Parathyroid adenoma (tissue), 2 donors: ENCODE results near the gene SLC25A33.

ENCODE experiments used
- H2AFZ ChIP-seq: fragments of 300-600 bp; sonication (generic); one replicate; pipeline ENCODE4 v1.7.0; 2017; ENCODE audit warnings: antibody characterized with exemption, mild to moderate bottlenecking
- H3K27ac ChIP-seq: fragments of 300-600 bp; sonication (generic); one replicate; pipeline ENCODE4 v1.7.0; 2017
- H3K27me3 ChIP-seq: fragments of 300-600 bp; sonication (generic); one replicate; pipeline ENCODE4 v1.7.0; 2017; ENCODE audit warnings: low read length; ENCODE audit not compliant: control insufficient read depth, insufficient read depth
- H3K36me3 ChIP-seq: fragments of 300-600 bp; sonication (generic); one replicate; pipeline ENCODE4 v1.7.0; 2017; ENCODE audit warnings: low read length; ENCODE audit not compliant: control insufficient read depth, insufficient read depth
- H3K4me1 ChIP-seq: fragments of 300-600 bp; sonication (generic); one replicate; pipeline ENCODE4 v1.7.0; 2017; ENCODE audit warnings: control low read depth
- H3K4me2 ChIP-seq: fragments of 300-600 bp; sonication (generic); one replicate; pipeline ENCODE4 v1.7.0; 2017; ENCODE audit warnings: low read length
- H3K4me3 ChIP-seq: fragments of 300-600 bp; sonication (generic); one replicate; pipeline ENCODE4 v1.7.0; 2017; ENCODE audit warnings: low read depth, low read length
- H3K79me2 ChIP-seq: fragments of 300-600 bp; sonication (generic); one replicate; pipeline ENCODE4 v1.7.0; 2017; ENCODE audit warnings: control low read depth
- H3K9ac ChIP-seq: fragments of 300-600 bp; sonication (generic); one replicate; pipeline ENCODE4 v1.7.0; 2017; ENCODE audit warnings: mild to moderate bottlenecking
- H3K9me3 ChIP-seq: fragments of 300-600 bp; sonication (generic); one replicate; pipeline ENCODE4 v1.7.0; 2017; ENCODE audit warnings: low read length; ENCODE audit not compliant: control insufficient read depth
- CTCF ChIP-seq: fragments of 300-600 bp; sonication (generic); IDR thresholded peaks from one replicate; pipeline ENCODE4 v1.7.0; 2017; ENCODE audit warnings: antibody characterized with exemption, mild to moderate bottlenecking
- donor health status: primary hyperparathyroidism.

Gene SLC25A33

GRCh38 chr1:9604836-9605235 lies 65.6 kb downstream of the SLC25A33 start:
- Histone ChIP-seq H3K9ac (no peak overlapping the region), H3K36me3 (no peaks in the 10 kb centered on the region), H3K27ac (no peak overlapping the region), H3K79me2 (no peaks in the 10 kb centered on the region), H2AFZ (no peak overlapping the region), H3K27me3 (no peaks in the 10 kb centered on the region), H3K9me3 (no peaks in the 10 kb centered on the region), H3K4me3 (no peak overlapping the region), H3K4me2 (no peak overlapping the region), H3K4me1 (no peaks in the 10 kb centered on the region)
- TF ChIP-seq CTCF: no peak

- TF ChIP-seq CTCF: no peak
- no peak overlapping the region for H3K9ac ChIP-seq
- no peak overlapping the region for H3K4me3 ChIP-seq
- H3K27me3 ChIP-seq: no peaks in the 10 kb centered on the region
- no peak overlapping the region for H3K4me2 ChIP-seq
- no peak overlapping the region for H2AFZ ChIP-seq
- no peaks in the 10 kb centered on the region for H3K9me3 ChIP-seq
- H3K4me1 ChIP-seq: no peaks in the 10 kb centered on the region
- no peaks in the 10 kb centered on the region for H3K79me2 ChIP-seq
- no peak overlapping the region for H3K27ac ChIP-seq
- no peaks in the 10 kb centered on the region for H3K36me3 ChIP-seq
Measured at GRCh38 chr1:9605946-9606455, 66.7 kb downstream of the SLC25A33 start.

GRCh38 chr1:9606458-9606857 lies 67.2 kb downstream of the SLC25A33 start:
- H2AFZ ChIP-seq: no peak overlapping the region
- H3K79me2 ChIP-seq: no peaks in the 10 kb centered on the region
- H3K36me3 ChIP-seq: no peaks in the 10 kb centered on the region
- H3K27ac ChIP-seq: no peak overlapping the region
- H3K4me1 ChIP-seq: no peaks in the 10 kb centered on the region
- no peak overlapping the region for H3K9ac ChIP-seq
- H3K27me3 ChIP-seq: no peaks in the 10 kb centered on the region
- no peak overlapping the region for H3K4me2 ChIP-seq
- TF ChIP-seq CTCF: no peak
- H3K9me3 ChIP-seq: no peaks in the 10 kb centered on the region
- H3K4me3 ChIP-seq: no peak overlapping the region

GRCh38 chr1:9606948-9607347 lies 67.7 kb downstream of the SLC25A33 start:
- Histone ChIP-seq H3K27ac (no peak overlapping the region), H3K4me2 (no peak overlapping the region), H3K36me3 (no peaks in the 10 kb centered on the region), H3K79me2 (no peaks in the 10 kb centered on the region), H3K9me3 (no peaks in the 10 kb centered on the region), H3K27me3 (no peaks in the 10 kb centered on the region), H2AFZ (no peak overlapping the region), H3K9ac (no peak overlapping the region), H3K4me3 (no peak overlapping the region), H3K4me1 (no peaks in the 10 kb centered on the region)
- TF ChIP-seq CTCF: no peak

- Histone ChIP-seq H3K27ac (no peak overlapping the region), H3K9me3 (no peaks in the 10 kb centered on the region), H3K27me3 (no peaks in the 10 kb centered on the region), H3K4me1 (no peaks in the 10 kb centered on the region), H3K36me3 (no peaks in the 10 kb centered on the region), H2AFZ (no peak overlapping the region), H3K4me3 (no peak overlapping the region), H3K9ac (no peak overlapping the region), H3K4me2 (no peak overlapping the region), H3K79me2 (no peaks in the 10 kb centered on the region)
- no peak for TF ChIP-seq CTCF
Measured at GRCh38 chr1:9607352-9607751, 68.1 kb downstream of the SLC25A33 start.
